NCI-H748 treated with DMSO at 0.1 percent for 48 hours (cell line): ENCODE measurements around the gene BAHCC1.
A peak's percentile ranks its signal among the peaks of the same experiment; 100 is the strongest.

Experiments used
- DNase-seq: peaks from one replicate; lab custom pipeline; 2025; lab: John Stamatoyannopoulos, UW

Gene BAHCC1

DNA sequence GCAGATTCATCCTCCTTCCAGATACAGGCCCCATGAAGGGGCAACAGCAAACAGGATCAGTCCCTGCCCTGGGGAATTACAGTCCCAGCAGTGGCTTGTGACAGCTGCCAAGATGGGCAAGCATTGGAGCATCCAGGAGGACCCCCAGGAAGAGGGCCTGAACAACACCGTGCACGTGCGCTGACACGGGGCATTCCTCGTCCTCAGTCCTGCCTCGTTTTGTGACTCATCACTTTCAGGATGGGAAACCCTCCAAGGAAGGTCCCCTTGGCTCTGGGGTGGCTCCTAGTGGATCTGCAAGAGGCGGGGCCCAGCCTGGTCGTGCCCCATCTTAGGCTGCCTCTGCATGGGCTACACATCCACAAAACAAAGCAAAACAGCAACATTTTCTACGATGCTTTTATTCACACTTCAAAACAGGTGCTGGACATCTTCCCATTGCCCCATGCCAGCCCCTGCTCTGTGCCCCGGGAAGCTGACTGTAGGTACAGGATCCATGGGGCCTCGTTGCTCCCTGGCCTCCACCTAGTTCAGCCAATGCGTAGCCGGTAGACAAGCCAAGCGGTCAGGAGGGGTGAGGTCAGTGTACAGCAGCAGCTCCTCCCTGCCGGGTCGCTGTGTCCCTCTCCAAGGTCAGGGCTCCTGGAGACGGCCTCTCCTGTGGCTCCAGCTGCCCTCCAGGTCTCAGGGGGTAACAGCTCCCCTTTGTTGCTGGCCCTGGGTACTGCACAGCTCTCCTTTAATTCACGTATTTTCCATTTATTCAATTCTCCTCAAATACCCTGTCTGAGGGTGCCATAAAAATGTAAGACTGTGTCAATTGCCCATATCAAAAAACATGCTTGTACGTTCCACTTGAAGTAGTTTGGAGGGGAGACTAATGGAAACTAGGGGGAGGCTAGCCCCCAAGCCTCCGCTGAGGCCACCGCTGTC, 85.1 kb downstream of the BAHCC1 start:
- DNase-seq, result no peak

DNA sequence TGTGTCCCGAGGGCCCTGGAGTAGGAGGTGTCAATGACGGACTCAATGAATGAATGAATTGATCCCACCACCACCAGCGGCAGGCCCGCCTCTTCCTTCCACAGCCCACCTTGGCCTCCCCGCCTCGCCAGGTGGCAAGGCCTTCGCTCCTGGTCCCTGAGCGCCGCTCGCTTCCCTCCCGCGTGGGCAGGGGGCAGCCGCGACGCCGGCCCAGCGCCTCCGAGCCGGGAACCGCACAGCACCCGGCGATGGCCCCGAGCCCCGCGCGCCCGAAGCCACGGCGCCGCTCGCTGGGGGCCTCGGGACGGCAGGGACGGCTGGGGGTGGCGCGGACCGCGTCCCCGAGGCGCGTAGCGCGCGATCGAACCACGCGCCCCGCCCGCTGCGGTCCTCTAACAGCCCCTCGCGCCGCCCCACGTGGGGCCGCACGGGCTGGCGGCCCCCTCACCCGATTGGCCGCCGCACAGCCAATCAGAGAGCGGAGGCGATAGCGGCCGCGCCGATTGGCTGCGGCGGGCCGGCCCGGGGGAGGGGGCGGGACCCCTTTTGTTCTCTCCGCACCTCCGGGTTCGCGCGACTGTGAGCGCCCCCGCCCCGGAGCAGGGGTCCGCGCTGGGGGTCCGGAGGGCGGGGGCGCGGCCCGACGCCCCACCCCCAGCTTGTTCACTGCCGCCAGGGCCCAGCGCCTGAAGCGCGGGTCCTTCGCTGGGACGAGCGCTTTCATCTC, 86.0 kb downstream of the BAHCC1 start:
- DNase-seq, result peak; percentile 32

DNA sequence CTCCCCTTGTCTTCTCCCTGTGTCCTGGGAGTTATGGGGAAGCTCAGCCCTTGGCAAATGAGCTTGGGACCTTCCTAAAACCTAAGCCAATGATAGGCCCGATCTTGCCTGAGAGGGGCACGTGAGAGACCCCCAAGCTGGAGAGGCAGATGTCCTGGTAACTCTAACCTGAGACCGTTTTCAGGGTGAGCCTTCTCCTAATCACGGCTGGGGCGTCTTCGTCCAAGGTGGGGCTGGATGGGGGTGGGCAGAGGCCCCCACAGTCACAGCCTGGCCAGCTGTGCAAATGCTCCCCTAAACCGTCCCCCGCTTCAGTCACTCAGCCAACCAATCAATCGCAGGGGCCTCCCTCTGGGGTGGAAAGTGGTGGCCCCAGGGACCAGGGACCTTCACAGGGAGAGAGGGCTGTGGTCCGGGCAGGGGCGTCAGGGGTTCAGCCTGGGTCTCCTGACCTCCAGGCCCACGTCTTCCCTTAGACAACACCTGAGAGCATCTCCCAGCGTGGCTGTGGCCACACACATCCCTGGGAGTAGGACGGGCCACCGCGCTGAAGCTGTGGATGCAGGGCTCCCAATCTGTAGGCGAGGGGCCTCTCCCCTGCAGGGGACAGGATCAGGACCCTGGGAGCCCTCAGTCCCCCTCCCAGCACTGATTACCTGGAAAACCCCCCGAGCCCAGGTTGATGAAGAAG, 86.7 kb downstream of the BAHCC1 start:
- no peak for DNase-seq

DNA sequence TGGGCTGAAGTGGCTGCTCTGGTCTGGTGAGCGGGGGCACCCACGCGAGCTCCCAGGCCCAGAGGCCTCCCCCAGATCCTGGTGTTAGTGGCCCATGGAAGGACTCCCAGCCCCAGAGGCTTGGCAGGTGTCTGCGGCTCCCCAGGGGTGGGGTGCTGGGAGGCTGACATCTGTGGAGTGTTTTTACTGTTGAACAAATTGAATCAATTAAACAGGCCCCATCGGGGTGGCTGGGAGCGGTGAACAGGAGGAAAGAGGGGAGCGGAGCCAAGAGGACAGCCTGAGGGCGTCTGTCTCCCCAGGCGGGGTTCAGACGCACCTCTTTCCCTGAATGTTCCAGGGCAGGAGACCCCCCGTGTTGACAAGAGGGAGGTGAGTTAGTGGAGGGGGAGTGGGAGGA, 87.4 kb downstream of the BAHCC1 start:
- no peak for DNase-seq

DNA sequence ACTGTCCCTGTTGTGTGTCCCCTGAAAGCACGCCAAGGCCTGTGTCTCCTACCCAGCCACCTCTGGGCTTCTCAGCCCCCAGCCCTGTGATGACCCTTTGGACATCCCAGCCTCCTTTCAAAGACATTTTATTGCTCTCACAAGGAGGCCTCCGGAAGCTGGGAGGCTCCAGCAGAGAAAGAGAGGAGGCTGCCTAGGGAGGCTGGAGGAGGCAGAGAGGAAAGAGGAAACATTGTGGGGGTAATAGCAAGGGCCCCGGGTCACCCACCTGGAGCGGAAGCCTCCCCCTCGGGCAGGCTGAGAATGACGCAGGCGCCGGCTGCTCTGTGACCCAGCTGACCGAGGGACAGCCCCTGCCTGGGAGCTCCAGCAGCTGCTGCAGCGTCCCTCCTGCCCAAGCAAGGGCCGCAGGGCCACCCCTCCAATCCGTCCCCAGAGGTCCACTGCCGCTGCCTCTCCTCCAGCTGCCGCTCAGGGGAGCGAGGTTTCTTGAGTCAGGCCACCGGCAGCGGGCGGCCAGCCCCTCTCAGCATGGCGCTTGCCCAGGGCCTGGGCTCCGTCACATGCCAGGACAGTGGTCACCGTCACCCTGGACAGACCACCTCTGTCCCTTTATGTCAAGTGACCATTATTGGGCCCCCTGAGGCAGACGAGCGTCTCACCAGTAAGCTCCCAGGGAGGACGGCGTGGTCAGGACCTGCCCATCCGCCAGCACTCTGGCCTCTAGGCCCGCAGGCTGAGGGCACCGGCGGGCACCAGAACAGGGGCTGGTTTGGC, 88.0 kb downstream of the BAHCC1 start:
- no peak for DNase-seq

DNA sequence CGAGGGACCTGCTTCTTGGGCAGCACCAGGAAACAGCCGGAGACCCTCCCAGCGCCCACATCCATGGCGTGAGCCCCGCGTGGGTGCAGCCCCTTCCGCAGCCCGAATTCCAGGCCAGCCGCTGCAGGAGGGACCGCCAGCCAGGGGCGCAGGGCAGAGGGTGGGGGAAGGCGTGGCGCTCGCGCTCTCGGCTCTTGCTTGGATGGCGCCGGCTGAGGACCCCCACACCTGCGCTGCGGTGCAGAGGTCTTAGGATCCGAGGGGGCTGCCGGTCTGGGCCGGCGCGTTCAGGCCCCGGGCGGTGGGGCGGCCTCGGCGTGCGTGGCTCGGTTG, 88.6 kb downstream of the BAHCC1 start:
- no peak for DNase-seq

DNA sequence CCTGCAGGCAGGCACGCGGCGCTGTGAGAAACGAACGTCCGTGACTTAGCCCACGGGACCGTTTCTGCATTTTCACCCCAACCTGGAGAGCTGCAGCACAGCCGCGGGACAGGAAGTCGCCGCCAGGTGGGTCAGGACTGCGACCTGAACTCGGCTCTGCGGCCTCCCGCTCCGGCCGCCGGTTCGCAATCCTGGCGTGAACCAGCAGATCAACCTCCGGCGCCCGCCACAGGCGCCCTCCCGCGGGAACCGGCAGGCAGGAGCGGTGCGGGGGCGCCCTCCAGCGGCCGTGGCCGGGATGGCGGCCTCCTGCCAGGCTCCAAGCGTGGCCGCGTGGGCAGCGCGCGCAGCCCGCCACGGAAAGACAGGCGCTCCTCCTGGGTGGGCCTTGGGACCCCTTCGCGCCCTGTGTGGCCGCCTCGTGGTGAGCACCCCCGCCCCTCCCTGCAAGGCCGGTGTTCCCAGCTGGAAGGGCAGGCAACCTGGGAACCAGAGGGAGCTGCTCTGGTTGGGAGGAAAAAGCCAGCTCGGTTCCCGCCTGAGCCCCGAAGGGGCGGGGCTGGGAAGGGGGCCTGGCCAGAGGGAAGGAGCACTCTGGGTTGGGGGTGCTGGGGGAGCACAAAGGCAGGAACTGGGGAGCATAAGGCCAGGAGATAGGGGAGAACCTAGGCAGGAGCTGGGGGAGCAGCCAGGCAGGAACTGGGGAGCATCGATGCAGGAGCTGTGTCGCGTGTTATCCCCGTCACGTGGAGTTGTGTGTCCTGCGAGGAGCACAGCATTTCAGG, 89.1 kb downstream of the BAHCC1 start:
- peak; percentile 65 for DNase-seq

DNA sequence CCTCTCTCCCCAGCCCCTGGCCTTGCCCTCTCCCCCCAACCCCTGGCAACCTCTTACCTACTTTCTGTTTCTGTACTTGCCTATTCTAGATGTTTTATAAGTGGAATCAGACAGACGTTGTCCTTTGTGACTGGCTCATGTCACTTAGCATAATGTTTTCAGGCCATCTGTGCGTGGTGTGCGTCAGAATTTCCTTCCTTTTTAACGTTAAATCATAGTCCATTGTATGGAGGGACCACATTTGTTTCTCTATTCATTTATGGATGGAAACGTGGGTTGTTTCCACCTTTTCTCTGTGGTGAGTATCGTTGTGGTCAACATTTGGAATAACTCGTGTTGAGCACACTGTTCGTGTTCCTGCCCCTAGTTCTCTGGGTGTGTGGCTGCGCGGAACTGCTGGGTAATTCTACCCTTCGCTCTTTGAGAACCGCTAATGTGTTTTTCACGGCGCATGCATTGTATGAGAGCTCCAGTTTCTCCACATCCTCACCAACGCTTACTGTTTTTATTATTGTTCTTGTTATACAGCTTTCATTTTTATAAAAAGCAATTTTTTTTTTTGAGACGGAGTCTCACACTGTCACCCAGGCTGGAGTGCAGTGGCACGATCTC, 91.0 kb downstream of the BAHCC1 start:
- DNase-seq, result no peak

DNA sequence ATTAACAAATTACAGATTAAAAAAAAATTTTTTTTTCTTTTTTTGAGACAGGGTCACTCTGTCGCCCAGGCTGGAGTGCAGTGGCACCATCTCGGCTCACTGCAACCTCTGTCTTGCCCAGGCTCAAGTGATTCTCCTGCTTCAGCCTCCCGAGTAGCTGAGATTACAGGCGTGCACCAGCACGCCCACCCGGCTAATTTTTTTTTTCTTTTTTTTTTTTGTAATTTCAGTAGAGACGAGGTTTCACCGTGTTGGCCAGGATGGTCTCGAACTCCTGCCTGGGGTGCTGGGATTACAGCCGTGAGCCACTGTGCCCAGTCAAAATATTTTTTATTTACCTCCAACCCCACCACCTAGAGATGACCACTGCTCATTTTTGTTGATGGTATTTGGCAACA, 91.8 kb downstream of the BAHCC1 start:
- no peak for DNase-seq

DNA sequence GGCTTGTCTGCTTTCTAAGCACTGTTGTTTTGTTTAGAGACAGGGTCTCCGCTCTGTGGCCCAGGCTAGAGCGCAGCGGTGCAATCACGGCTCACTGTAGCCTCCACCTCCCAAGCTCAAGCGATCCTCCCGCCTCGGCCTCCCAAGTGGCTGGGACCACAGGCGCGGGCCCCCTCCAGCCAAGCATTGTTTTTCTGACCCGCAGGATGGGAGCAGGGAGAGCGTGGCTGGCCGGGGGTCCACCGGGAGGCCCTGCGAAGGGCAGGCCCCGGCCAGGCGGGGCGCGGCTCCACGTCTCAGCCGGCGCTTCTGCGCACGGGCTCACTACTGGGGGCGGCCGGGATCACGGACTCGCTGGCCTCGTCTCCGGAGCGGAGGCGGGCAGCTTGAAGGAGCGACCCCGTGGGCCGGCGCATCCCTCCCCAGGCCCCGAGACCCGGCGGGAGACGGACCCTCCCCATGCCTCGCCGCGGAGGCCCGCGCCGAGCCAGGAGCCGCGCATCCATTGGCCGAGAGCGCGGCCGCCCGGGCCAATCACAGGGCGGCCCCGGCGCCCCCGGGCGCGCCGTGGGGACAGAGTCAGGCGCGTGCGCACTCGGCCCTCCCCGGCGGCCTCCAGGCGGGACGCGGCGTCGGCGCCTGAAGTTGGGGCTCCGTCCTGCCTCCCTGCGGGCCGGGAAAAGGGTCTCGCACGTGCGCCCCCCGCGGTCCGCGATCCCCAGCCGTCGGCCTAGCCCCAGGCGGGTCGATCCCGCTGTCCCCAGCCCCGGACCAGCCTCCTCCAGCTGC, 92.4 kb downstream of the BAHCC1 start:
- peak; percentile 64 for DNase-seq

DNA sequence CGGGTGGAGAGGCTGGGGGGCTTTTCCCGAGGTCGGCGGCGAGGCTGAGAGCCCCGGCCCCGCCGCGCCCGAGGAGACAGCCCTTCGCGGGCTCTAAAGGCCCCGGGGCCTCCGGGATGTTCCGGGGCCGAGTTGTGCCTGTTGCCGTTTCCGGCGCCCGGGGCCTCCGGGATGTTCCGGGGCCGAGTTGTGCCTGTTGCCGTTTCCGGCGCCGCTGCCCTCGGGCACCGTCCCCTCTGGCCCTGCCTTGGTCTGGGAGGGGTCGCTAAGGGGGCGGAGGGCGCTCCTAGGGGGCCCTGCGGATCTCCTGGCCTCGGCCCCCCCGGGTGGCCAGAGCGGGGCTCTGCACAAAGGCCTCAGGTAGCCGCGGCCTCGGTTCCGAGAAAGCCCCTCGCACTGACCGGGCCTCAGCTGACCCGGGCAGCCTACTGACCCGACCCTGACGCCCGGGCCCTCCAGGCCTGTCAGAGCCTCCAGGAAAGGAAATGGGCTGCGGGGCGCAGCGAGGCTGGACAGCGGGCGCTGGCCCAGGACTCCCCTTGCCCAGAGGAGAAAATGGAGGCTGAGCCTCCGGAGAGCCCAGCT, 93.1 kb downstream of the BAHCC1 start:
- no peak for DNase-seq

DNA sequence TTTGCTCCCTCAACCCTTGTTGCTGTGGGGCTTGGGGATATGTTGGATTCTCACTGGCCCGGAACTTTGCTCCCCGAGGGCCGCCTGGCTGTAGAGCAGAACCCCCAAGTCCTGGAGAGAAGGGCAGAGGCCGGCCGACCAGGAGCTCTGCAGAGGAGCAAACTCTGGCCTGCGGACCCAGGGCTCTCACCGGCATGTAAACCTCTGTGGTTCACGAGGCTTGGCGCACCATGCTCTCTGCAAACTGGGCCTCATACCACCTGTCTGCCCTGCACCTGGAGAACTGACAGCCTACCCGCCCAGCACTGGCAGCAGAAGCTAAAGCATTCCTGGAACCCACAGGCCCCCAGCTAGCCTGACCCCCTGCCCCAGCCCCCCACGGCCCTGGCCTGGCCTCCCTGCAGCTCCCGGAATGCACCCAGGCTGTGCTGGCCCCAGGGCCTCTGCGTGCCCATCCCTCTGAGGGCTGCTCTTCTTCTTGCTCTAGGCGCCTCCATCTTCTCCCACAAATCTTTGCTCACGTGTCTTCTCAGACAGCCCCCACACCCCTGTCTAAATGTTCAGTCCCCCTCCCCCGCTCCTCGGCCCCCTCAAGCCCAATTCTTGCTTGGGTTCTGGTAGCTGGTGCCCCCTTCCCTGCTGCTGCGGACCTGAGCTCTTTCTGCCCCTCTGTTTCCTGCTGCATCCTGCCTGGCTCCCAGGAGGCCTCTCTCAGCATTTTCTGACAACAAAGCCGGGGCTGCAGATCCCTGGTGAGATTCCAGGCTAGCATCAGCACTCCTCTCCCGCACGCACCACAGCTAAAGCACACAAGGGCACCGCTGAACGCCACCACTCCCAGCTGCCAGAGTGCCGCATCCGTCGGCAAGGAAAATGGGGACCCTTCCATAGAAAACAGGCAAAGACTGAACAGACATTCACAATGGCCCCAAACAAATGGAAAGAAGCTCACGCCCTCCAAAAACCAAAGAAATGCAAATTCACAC, 94.0 kb downstream of the BAHCC1 start:
- no peak for DNase-seq

DNA sequence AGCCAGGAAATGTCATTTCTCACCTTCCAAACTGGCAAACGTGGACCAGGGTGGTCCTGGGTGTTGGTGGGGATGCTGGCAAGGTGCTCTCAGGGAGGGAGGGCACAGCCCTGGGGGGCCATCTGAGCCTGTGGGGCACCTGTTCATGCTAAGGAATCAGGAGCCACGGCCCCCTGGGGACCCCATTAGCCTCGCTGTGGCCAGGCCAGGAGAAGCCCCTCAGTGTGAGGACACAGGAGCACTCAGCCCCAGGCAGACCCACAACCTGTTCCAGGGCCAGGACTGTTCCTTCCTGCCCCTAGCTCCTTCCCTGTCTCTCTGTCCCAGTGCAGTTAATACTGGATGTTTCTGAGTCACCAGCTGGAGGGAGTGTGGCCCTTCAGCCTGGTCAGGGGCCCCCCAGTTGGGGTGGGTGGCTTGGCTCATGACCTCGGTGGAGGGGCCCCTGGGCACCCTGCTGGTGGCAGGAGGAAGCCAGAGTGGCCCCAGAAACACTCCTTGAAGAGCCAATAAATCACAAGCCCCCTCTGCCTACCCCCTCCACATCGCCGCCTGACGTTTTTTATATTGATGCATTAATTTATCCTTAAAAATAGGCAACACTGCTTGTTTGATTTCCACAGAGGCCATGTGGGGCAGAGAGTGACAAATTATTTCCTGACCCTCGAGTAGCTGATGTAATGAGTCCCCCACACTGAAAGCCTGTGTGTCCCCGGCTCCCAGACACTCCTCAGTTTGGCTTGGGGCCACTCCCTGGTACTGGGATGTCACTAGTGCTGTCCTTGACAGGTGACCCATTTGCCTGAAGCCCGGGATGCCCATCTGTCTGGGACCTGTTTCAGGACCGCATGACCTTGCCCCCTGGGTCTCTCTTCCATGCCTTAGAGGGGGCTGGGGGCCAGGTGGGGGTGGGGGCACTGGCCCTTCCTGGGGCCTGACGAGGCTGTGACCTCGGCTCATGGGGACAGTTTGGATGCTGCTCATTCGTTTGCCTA, 95.0 kb downstream of the BAHCC1 start:
- DNase-seq, result no peak

DNA sequence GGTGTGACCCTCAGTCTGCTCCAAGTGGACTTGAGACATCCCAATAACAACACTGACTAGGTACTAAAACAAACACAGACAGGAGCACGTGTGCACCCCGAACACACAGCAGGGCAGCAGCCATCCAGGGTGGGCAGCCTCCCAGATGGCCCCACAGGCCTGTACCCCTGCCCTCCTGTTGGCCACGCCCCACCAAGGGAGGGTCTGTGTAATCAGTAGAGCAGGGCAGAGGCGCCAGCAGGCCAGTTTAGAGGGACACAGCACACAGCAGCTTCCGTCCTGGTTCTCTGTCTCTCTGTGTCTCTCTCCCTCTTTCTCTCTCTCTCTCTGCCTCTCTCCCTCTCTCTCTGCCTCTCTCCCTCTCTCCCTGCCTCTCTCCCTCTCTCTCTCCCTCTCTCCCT, 95.9 kb downstream of the BAHCC1 start:
- no peak for DNase-seq

DNA sequence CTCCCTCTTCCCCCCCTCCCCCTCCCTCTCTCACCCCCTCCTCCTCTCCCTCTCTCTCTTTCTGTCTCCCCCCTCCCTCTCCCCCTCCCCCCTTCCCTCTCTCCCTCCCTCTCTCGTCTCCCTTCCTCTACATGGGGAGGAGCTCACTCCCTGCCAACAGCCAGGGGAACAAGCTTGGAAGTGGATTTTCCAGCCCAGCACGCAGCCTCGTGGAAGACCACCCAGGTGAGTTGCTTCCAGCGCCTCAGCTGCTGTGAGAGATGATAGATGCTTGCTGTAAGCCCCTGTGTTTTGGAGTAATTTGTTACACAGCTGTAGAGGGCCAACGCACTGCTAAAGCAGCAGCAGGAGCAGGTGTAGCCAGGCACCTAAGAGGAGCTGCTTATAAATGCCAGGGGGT, 96.5 kb downstream of the BAHCC1 start:
- no peak for DNase-seq

DNA sequence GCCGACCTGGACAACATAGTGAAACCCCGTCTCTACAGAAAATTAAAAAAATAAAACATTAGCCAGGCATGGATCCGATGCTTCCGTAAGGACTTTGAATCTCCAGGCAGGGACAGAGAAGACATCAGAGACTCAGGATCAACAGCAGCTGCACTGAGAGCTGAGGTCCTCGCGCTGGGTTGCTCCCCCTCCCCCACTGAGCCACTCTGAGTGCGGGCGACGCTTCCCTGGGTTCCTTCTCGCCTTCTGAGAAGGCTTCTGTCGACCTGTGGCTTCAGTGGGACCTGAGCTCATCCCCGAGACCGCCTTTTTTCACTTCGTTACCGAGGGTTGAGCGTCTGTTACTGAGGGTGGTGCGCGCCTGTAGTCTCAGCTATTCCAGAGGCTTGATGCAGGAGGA, 96.9 kb downstream of the BAHCC1 start:
- DNase-seq, result no peak

DNA sequence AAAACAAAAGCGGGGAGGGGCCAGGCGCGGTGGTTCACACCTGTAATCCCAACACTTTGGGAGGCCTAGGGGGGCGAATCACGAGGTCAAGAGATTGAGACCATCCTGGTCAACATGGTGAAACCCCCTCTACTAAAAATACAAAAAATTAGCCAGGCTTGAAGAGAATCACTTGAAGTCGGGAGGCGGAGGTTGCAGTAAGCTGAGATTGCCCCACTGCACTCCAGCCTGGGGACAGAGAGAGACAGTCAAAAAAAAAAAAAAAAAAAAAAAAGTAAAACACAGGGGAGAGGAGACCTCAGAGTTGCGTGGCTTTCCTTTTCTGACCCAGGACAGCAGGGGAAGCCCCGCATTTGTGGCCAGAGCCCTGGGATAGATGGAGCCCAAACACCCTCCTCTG, 97.4 kb downstream of the BAHCC1 start:
- no peak for DNase-seq
